ENCODE data around the gene ING4. TPM values are rescaled to one million over a fixed set of nuclear protein-coding genes. Genes with fewer than 3 reads are reported as not detected.

Gene ING4
- total RNA-seq, 6 donors from 2014 or later, result 24.3 to 79.6 (median 33.8) TPM

DNA sequence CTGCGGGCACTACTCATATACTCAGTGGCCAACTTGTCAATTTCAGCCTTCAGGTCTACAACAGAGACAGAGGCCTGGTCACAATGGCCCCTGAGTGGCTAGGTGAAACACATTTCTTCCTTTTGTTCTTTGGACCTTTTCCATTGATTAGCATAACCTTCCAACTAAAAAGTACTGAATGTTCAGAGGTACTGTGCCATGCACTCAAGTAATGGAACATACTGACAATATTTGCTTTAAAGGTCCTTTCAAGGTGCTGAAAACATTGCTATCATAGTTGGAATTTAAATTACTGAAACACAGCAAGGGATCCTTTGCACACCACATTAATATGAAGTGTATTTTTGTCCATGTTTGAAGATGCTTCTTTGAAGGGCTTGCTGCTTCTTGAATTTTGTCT lies 9.6 kb downstream of the ING4 start:
- no peaks in the 10 kb centered on the region for H3K27me3 ChIP-seq
- no peak for ATAC-seq (ENCODE audit: low FRiP score in 2 of 2)
- no peak for TF ChIP-seq EP300 (IDR thresholded peaks at IDR 0.05)
- TF ChIP-seq, protein P1, sequence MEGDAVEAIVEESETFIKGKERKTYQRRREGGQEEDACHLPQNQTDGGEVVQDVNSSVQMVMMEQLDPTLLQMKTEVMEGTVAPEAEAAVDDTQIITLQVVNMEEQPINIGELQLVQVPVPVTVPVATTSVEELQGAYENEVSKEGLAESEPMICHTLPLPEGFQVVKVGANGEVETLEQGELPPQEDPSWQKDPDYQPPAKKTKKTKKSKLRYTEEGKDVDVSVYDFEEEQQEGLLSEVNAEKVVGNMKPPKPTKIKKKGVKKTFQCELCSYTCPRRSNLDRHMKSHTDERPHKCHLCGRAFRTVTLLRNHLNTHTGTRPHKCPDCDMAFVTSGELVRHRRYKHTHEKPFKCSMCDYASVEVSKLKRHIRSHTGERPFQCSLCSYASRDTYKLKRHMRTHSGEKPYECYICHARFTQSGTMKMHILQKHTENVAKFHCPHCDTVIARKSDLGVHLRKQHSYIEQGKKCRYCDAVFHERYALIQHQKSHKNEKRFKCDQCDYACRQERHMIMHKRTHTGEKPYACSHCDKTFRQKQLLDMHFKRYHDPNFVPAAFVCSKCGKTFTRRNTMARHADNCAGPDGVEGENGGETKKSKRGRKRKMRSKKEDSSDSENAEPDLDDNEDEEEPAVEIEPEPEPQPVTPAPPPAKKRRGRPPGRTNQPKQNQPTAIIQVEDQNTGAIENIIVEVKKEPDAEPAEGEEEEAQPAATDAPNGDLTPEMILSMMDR (IDR thresholded peaks at IDR 0.05), result no peak
- no peak for TF ChIP-seq POLR2AphosphoS5 (IDR thresholded peaks at IDR 0.05)
- no peak for TF ChIP-seq POLR2A (IDR thresholded peaks at IDR 0.05)
- H3K4me3 ChIP-seq, result no peak overlapping the region
- 100% methylated on average over 1 of the region's 1 CpG for WGBS, 2 donors
- DNase-seq, result no peak
- no peaks in the 10 kb centered on the region for H3K4me1 ChIP-seq
- no peak overlapping the region for H3K27ac ChIP-seq
- H3K9me3 ChIP-seq, result no peaks in the 10 kb centered on the region
- peaks cover 32 to 91% (median 76%) of the 10 kb centered on the region in 4 donors for H3K36me3 ChIP-seq

GRCh38 chr12:6652391-6652790 lies 10.5 kb downstream of the ING4 start:
- ATAC-seq (ENCODE audit: low FRiP score in 2 of 2) (no peak), DNase-seq (no peak)
- no peaks in the 10 kb centered on the region for H3K9me3 ChIP-seq
- H3K4me3 ChIP-seq, result no peak overlapping the region
- TF ChIP-seq POLR2A (IDR thresholded peaks at IDR 0.05) (no peak), POLR2AphosphoS5 (IDR thresholded peaks at IDR 0.05) (no peak), EP300 (IDR thresholded peaks at IDR 0.05) (no peak)
- TF ChIP-seq, protein P1 (IDR thresholded peaks at IDR 0.05), result no peak
- H3K36me3 ChIP-seq, result peaks cover 32 to 86% (median 75%) of the 10 kb centered on the region in 4 donors
- H3K4me1 ChIP-seq, result peaks cover 0 to 3% (median 2%) of the 10 kb centered on the region in 4 donors
- H3K27me3 ChIP-seq, result no peaks in the 10 kb centered on the region
- WGBS, 2 donors, result 91 to 93% methylated on average over 12 of the region's 12 CpGs
- H3K27ac ChIP-seq, result no peak overlapping the region

- Histone ChIP-seq H3K4me3 (no peak overlapping the region), H3K4me1 (peaks cover 6 to 12% (median 10%) of the 10 kb centered on the region in 4 donors), H3K36me3 (peaks cover 23 to 71% (median 62%) of the 10 kb centered on the region in 4 donors), H3K9me3 (no peaks in the 10 kb centered on the region), H3K27ac (no peak overlapping the region), H3K27me3 (no peaks in the 10 kb centered on the region)
- no peak for TF ChIP-seq POLR2AphosphoS5 (IDR thresholded peaks at IDR 0.05)
- TF ChIP-seq, protein P1 (IDR thresholded peaks at IDR 0.05), result no peak
- TF ChIP-seq POLR2A (IDR thresholded peaks at IDR 0.05), result no peak
- TF ChIP-seq EP300 (IDR thresholded peaks at IDR 0.05), result no peak
- DNase-seq (no peak), ATAC-seq (ENCODE audit: low FRiP score in 2 of 2) (no peak)
- 91 to 93% methylated on average over 7 to 8 of the region's 8 CpGs for WGBS, 2 donors
Measured at GRCh38 chr12:6650832-6651231, 12.1 kb downstream of the ING4 start.

- DNase-seq, result peak; percentile 89 to 95
- no peaks in the 10 kb centered on the region for H3K9me3 ChIP-seq
- H3K36me3 ChIP-seq, result peaks cover 14 to 42% (median 32%) of the 10 kb centered on the region in 4 donors
- H3K4me3 ChIP-seq, result peak within 1 kb of the TSS; percentile 0 to 58 (median 44)
- H3K4me1 ChIP-seq, result peaks cover 6 to 26% (median 17%) of the 10 kb centered on the region in 4 donors
- H3K27ac ChIP-seq, result peak within 1 kb of the TSS in 3 of 4 donors; percentile 33 to 78 (median 55)
- TF ChIP-seq POLR2AphosphoS5 (IDR thresholded peaks at IDR 0.05) (peak; percentile 19 to 52), POLR2A (IDR thresholded peaks at IDR 0.05) (peak in 1 of 4 donors; percentile 63), EP300 (IDR thresholded peaks at IDR 0.05) (no peak)
- TF ChIP-seq, protein P1 (IDR thresholded peaks at IDR 0.05), result no peak
- ATAC-seq (ENCODE audit: low FRiP score in 2 of 2), result peak; percentile 86 to 95
- 18 to 19% methylated on average over 14 to 38 of the region's 38 CpGs for WGBS, 2 donors
- no peaks in the 10 kb centered on the region for H3K27me3 ChIP-seq
Measured at GRCh38 chr12:6647083-6647604, 15.8 kb downstream of the ING4 start, which contains the start of gene ACRBP. Gene ACRBP (minus strand): TSS chr12:6647432. CDS start chr12:6647366, 66 bp downstream.

Data from upper lobe of left lung (tissue), 6 donors.